HG03432 (cell line): Measurements from ENCODE around the gene TRIP4.
"Not testable (repeated sequence)": the region's sequence is repeated elsewhere in the genome, so short reads cannot be mapped to it uniquely, and the experiment has no call there.

ENCODE experiments used
- ATAC-seq: cut with Tn5 transposase; IDR thresholded peaks from one replicate; pipeline ENCODE4 v1.9.1; 2021; ENCODE audit warnings: mild to moderate bottlenecking, moderate library complexity; ENCODE audit not compliant: unreplicated experiment

TRIP4 gene

GRCh38 chr15:64381000-64381751 lies 6.5 kb upstream of the TRIP4 start, which contains the start of gene PCLAF:
PCLAF (minus strand) TSS chr15:64381441; CDS start chr15:64381371, 70 bp downstream.
- peak; percentile 94 for ATAC-seq

- ATAC-seq = no peak
Observed at GRCh38 chr15:64383760-64384159, 3.9 kb upstream of the TRIP4 start.

GRCh38 chr15:64386291-64386690 lies 1.3 kb upstream of the TRIP4 start:
- no peak for ATAC-seq

- ATAC-seq = no peak
Observed at GRCh38 chr15:64389036-64389435, 1.4 kb downstream of the TRIP4 start.

- not testable (repeated sequence) for ATAC-seq
Observed at GRCh38 chr15:64392471-64392870, 4.8 kb downstream of the TRIP4 start.

GRCh38 chr15:64396789-64397188 lies 9.2 kb downstream of the TRIP4 start:
- no peak for ATAC-seq

- ATAC-seq = no peak
Observed at GRCh38 chr15:64398575-64398974, 10.9 kb downstream of the TRIP4 start.

GRCh38 chr15:64400583-64400982 lies 12.9 kb downstream of the TRIP4 start:
- ATAC-seq = no peak

GRCh38 chr15:64412216-64412615 lies 24.6 kb downstream of the TRIP4 start:
- ATAC-seq = no peak

GRCh38 chr15:64422697-64423096 lies 35.1 kb downstream of the TRIP4 start:
- ATAC-seq = no peak

GRCh38 chr15:64423970-64424369 lies 36.3 kb downstream of the TRIP4 start:
- ATAC-seq = no peak

GRCh38 chr15:64425221-64425620 lies 37.6 kb downstream of the TRIP4 start:
- no peak for ATAC-seq

GRCh38 chr15:64426845-64427465 lies 39.3 kb downstream of the TRIP4 start:
- ATAC-seq = no peak

GRCh38 chr15:64429448-64429847 lies 41.8 kb downstream of the TRIP4 start:
- no peak for ATAC-seq

- no peak for ATAC-seq
Observed at GRCh38 chr15:64430000-64430735, 42.5 kb downstream of the TRIP4 start.

GRCh38 chr15:64437982-64438381 lies 50.3 kb downstream of the TRIP4 start:
- ATAC-seq = no peak

- no peak for ATAC-seq
Observed at GRCh38 chr15:64438653-64439447, 51.2 kb downstream of the TRIP4 start.

GRCh38 chr15:64441852-64442251 lies 54.2 kb downstream of the TRIP4 start:
- no peak for ATAC-seq

GRCh38 chr15:64443016-64443415 lies 55.4 kb downstream of the TRIP4 start:
- ATAC-seq = no peak

GRCh38 chr15:64443747-64444621 lies 56.3 kb downstream of the TRIP4 start:
- ATAC-seq = peak; percentile 73
